HepG2 (cell line): ENCODE results near the gene CIT. TPM values are rescaled to one million over a fixed set of nuclear protein-coding genes. Genes with fewer than 3 reads are reported as not detected.

Experiments used
- ATAC-seq: fragments of 200-7000 bp; cut with Tn5 transposase; 3 replicates; pipeline ENCODE4 v1.9.1; 2020; ENCODE audit warnings: mild to moderate bottlenecking, moderate library complexity
- BruUV-seq: library from RNA; stranded (reverse); fragments of 400-500 nt; replicated peaks from 2 replicates; lab custom pipeline; 2021; lab: Mats Ljungman, UMichigan
- CTCF ChIA-PET: fragments of 300-600 bp; formaldehyde crosslinking; extraction: SDS; loops from one replicate; lab custom pipeline; 2021; ENCODE audit warnings: low total read pairs, inconsistent platforms, low intra/inter-chr PET ratio; lab: Yijun Ruan, JAX
- POLR2A ChIA-PET: fragments of 350-600 bp; sonication (Branson Sonifier 250); formaldehyde crosslinking; loops from one replicate; lab custom pipeline; 2020; ENCODE audit warnings: antibody characterized with exemption, inconsistent platforms; lab: Yijun Ruan, JAX
- DNase-seq: peaks from one replicate; pipeline ENCODE4 v3.0.0-alpha.2; 2015; ENCODE audit warnings: low spot score
- FAIRE-seq: peaks from 3 replicates; lab custom pipeline; 2011; peaks lifted over from hg19 to GRCh38; lab: Jason Lieb, UNC
- H2AFZ ChIP-seq: one replicate; pipeline ENCODE4 v1.6.1; 2011; ENCODE audit warnings: low read length, inconsistent platforms
- H3K27ac ChIP-seq: fragments of 300-600 bp; 3 replicates; pipeline ENCODE4 v1.8.0; 2011; ENCODE audit warnings: mixed run types, mild to moderate bottlenecking, mixed read lengths, low read length, inconsistent platforms; ENCODE audit not compliant: insufficient read depth; ENCODE audit errors: extremely low read length
- H3K27me3 ChIP-seq, 2 experiments: fragments of 200-600 bp in 1 of 2; 2 replicates in 1 of 2; 3 replicates in 1 of 2; pipeline versions ENCODE4 v1.6.0 to v1.8.0; 2011; ENCODE audit warnings: low read length in 2 of 2, mild to moderate bottlenecking in 2 of 2, moderate library complexity in 2 of 2, inconsistent platforms in 1 of 2; ENCODE audit not compliant: insufficient read depth in 2 of 2, control insufficient read depth in 1 of 2
- H3K36me3 ChIP-seq, 2 experiments: fragments of 200-600 bp in 1 of 2; replicated peaks in 1 of 2; 2 replicates in 1 of 2; 3 replicates in 1 of 2; pipeline versions ENCODE4 v1.5.1 to v1.8.0; 2011; ENCODE audit warnings: low read length in 2 of 2, inconsistent platforms in 1 of 2; ENCODE audit not compliant: insufficient read depth in 2 of 2, control insufficient read depth in 1 of 2
- H3K4me1 ChIP-seq: 2 replicates; pipeline ENCODE4 v1.5.1; 2012; ENCODE audit warnings: low read length, inconsistent platforms; ENCODE audit not compliant: insufficient read depth
- H3K4me2 ChIP-seq: 2 replicates; pipeline ENCODE4 v1.6.0; 2011; ENCODE audit warnings: low read depth, low read length, inconsistent platforms
- H3K4me3 ChIP-seq, 3 experiments: fragments of 200-600 bp in 1 of 3; sonication (generic), shearing (Covaris generic) in 1 of 3; replicated peaks in 1 of 3; 2 replicates each; pipeline ENCODE4 v1.5.1; 2011 to 2016; ENCODE audit warnings: low read length in 3 of 3, inconsistent platforms in 2 of 3, low read depth in 2 of 3, mild to moderate bottlenecking in 2 of 3, control low read depth in 1 of 3, mixed read lengths in 1 of 3; ENCODE audit not compliant: insufficient read depth in 1 of 3
- H3K79me2 ChIP-seq: one replicate; pipeline ENCODE4 v1.6.1; 2011; ENCODE audit warnings: low read length, inconsistent platforms; ENCODE audit not compliant: insufficient read depth
- H3K9ac ChIP-seq: 2 replicates; pipeline ENCODE4 v1.6.0; 2011; ENCODE audit warnings: mild to moderate bottlenecking, low read depth, low read length, inconsistent platforms; ENCODE audit not compliant: insufficient read depth
- H3K9me3 ChIP-seq: 2 replicates; pipeline ENCODE4 v1.5.1; 2012; ENCODE audit warnings: mild to moderate bottlenecking, low read length
- H4K20me1 ChIP-seq: 2 replicates; pipeline ENCODE4 v1.6.0; 2011; ENCODE audit warnings: inconsistent platforms, mild to moderate bottlenecking, low read length, moderate library complexity; ENCODE audit not compliant: insufficient read depth
- BRD4 ChIP-seq: sonication (generic); formaldehyde crosslinking; IDR thresholded peaks from 2 replicates; pipeline ENCODE4 v1.4.0; 2020; ENCODE audit warnings: missing genetic modification reagents
- CEBPG ChIP-seq: IDR thresholded peaks from 2 replicates; pipeline ENCODE4 v1.6.1; 2016
- HINFP ChIP-seq: sonication (generic); formaldehyde crosslinking; IDR thresholded peaks from 2 replicates; pipeline ENCODE4 v1.4.0; 2020; ENCODE audit warnings: low read depth, mild to moderate bottlenecking, missing genetic modification reagents
- HOMEZ ChIP-seq: IDR thresholded peaks from 2 replicates; pipeline ENCODE4 v1.6.1; 2016; ENCODE audit warnings: low read depth
- NONO ChIP-seq, 2 experiments: fragments of 450-650 bp in 1 of 2; sonication (generic) in 1 of 2; formaldehyde crosslinking in 1 of 2; IDR thresholded peaks in 1 of 2; conservative IDR thresholded peaks in 1 of 2; 2 replicates each; pipeline versions ENCODE4 v1.6.1 to v1.8.0; 2017 to 2022; ENCODE audit warnings: mild to moderate bottlenecking in 1 of 2, missing genetic modification reagents in 1 of 2, moderate library complexity in 1 of 2
- REST ChIP-seq, 2 experiments: IDR thresholded peaks; 2 replicates each; pipeline ENCODE4 v1.6.1; 2011 to 2012; ENCODE audit warnings: low read length in 2 of 2, borderline replicate concordance in 1 of 2, low read depth in 1 of 2, mild to moderate bottlenecking in 1 of 2, moderate library complexity in 1 of 2
- STAG1 ChIP-seq: sonication (generic); formaldehyde crosslinking; IDR thresholded peaks from 2 replicates; pipeline ENCODE4 v1.4.0; 2020; ENCODE audit warnings: missing genetic modification reagents
- ZMYM4 ChIP-seq: sonication (generic); formaldehyde crosslinking; IDR thresholded peaks from 2 replicates; pipeline ENCODE4 v1.8.1; 2023; ENCODE audit warnings: mild to moderate bottlenecking, missing genetic modification reagents
- ZNF350 ChIP-seq: sonication (generic); formaldehyde crosslinking; IDR thresholded peaks from 2 replicates; pipeline ENCODE4 v1.4.0; 2020; ENCODE audit warnings: mild to moderate bottlenecking, low read depth, missing genetic modification reagents, borderline replicate concordance
- ZNF564 ChIP-seq: sonication (generic); formaldehyde crosslinking; IDR thresholded peaks from 2 replicates; pipeline ENCODE4 v1.8.1; 2023; ENCODE audit warnings: mild to moderate bottlenecking, missing genetic modification reagents
- WGBS: methylation state at CpG from one replicate; pipeline ENCODE4 v1.1.6; 2017; ENCODE audit warnings: low lambda C conversion rate; 5-methylcytosine and 5-hydroxymethylcytosine counted together
- in situ Hi-C: cut with HindIII; loops from 2 replicates; pipeline ENCODE4 v1.10.0; 2017; ENCODE audit warnings: low pct_unique_long_range_greater_than_20kb; ENCODE audit not compliant: extremely low pct_ligation_motif_present
- intact Hi-C: fragments of 100-400 bp; cut with micrococcal nuclease; formaldehyde crosslinking; loops from one replicate; pipeline ENCODE4 v1.10.0; 2022; ENCODE audit not compliant: unreplicated experiment
- polyA plus RNA-seq, 8 experiments: library from polyadenylated mRNA; depleted of rRNA in 3 of 8; stranded (reverse) in 7 of 8; unstranded in 1 of 8; fragments of >200 nt; fragmentation: Illumina TruSeq in 4 of 8; extraction: Trizol in 4 of 8; gene quantifications; 2 replicates each; pipeline versions ENCODE4 v1.2.1 to v1.2.3, GENCODE V29; 2011 to 2016; ENCODE audit warnings: low read depth in 4 of 8, missing spikeins in 1 of 8, mixed read lengths in 1 of 8; ENCODE audit not compliant: insufficient read depth in 1 of 8
- total RNA-seq, 5 experiments: library from RNA; depleted of rRNA; stranded (reverse); fragments of >200 nt; fragmentation: Illumina TruSeq; extraction: Trizol; gene quantifications; 2 replicates each; pipeline ENCODE4 v1.2.3, GENCODE V29; 2016; ENCODE audit warnings: low read depth in 1 of 5

CIT gene
- total and polyA plus RNA-seq, 2 of the 13 experiments (the other 11 are each of a cell fraction or from before 2014, with no cell fraction given), result 7.7 to 11.7 TPM

GRCh38 chr12:119695034-119695433 lies 182.1 kb downstream of the CIT start (continued):
- no peak for TF ChIP-seq ZMYM4 (CRISPR knock-in tag)
- TF ChIP-seq REST (IDR thresholded peaks at IDR 0.05; ENCODE audit: borderline replicate concordance in 1 of 2, low read depth in 1 of 2, low read length in 2 of 2), result no peak
- TF ChIP-seq STAG1 (CRISPR knock-in tag), result peak; percentile 49
- TF ChIP-seq NONO (IDR thresholded peaks at IDR 0.05), result no peak
- TF ChIP-seq NONO (CRISPR knock-in tag; conservative IDR thresholded peaks at IDR 0.05), result no peak

- DNase-seq (no peak), FAIRE-seq (no peak), ATAC-seq (no peak)
- Histone ChIP-seq H3K27ac (no peak overlapping the region), H3K4me2 (no peak overlapping the region), H4K20me1 (no peaks in the 10 kb centered on the region), H3K9ac (no peak overlapping the region), H3K36me3 (peaks cover 3 to 24% of the 10 kb centered on the region in 2 experiments; a peak in 4 of 5 replicates), H2AFZ (no peak overlapping the region), H3K4me1 (peaks cover 33% of the 10 kb centered on the region), H3K9me3 (no peaks in the 10 kb centered on the region), H3K79me2 (no peaks in the 10 kb centered on the region), H3K27me3 (no peaks in the 10 kb centered on the region), H3K4me3 (no peak overlapping the region)
- BruUV-seq, result no TSS peak
- 98% methylated on average over 6 of the region's 6 CpGs for WGBS
- ChIA-PET CTCF (no interaction called here), POLR2A (no interaction called here)
- TF ChIP-seq ZNF564 (CRISPR knock-in tag), result no peak
- no peak for TF ChIP-seq HOMEZ (CRISPR knock-in tag)
- no peak for TF ChIP-seq ZNF350 (CRISPR knock-in tag)
- no peak for TF ChIP-seq BRD4 (CRISPR knock-in tag)
- no peak for TF ChIP-seq CEBPG
- no peak for TF ChIP-seq HINFP
- intact Hi-C loops, result loop anchor here (10.0 kb wide), 1 partner anchor 91 kb away; no protein-coding TSS in a partner anchor
- in situ Hi-C loops, result no loop called here
Observed at GRCh38 chr12:119694111-119694510, 183.0 kb downstream of the CIT start.
